ENCODE results near the gene PDIA2.

Gene PDIA2

GRCh38 chr16:269061-269796 lies 13.7 kb upstream of the PDIA2 start:
- Mint-ChIP-seq H3K4me3 (no peak overlapping the region), H3K9me3 (no peaks in the 10 kb centered on the region), H3K27me3 (ENCODE audit: low read depth) (peaks cover 3% of the 10 kb centered on the region), H3K27ac (no peak overlapping the region), H3K36me3 (ENCODE audit: low read depth) (no peaks in the 10 kb centered on the region), H3K4me1 (ENCODE audit: low read depth) (no peaks in the 10 kb centered on the region)

- H3K4me1 Mint-ChIP-seq (ENCODE audit: low read depth), result no peaks in the 10 kb centered on the region
- H3K36me3 Mint-ChIP-seq (ENCODE audit: low read depth), result no peaks in the 10 kb centered on the region
- no peaks in the 10 kb centered on the region for H3K9me3 Mint-ChIP-seq
- peaks cover 3% of the 10 kb centered on the region for H3K27me3 Mint-ChIP-seq (ENCODE audit: low read depth)
- H3K27ac Mint-ChIP-seq, result no peak overlapping the region
- no peak overlapping the region for H3K4me3 Mint-ChIP-seq
These were observed 12.3 kb upstream of the PDIA2 start for GRCh38 chr16:270381-271255.

GRCh38 chr16:272633-273546 lies 10.1 kb upstream of the PDIA2 start:
- no peak overlapping the region for H3K27ac Mint-ChIP-seq
- H3K27me3 Mint-ChIP-seq (ENCODE audit: low read depth), result peaks cover 17% of the 10 kb centered on the region
- no peaks in the 10 kb centered on the region for H3K36me3 Mint-ChIP-seq (ENCODE audit: low read depth)
- no peaks in the 10 kb centered on the region for H3K4me1 Mint-ChIP-seq (ENCODE audit: low read depth)
- H3K9me3 Mint-ChIP-seq, result no peaks in the 10 kb centered on the region
- H3K4me3 Mint-ChIP-seq, result no peak overlapping the region

- H3K4me1 Mint-ChIP-seq (ENCODE audit: low read depth), result no peaks in the 10 kb centered on the region
- H3K27me3 Mint-ChIP-seq (ENCODE audit: low read depth), result peaks cover 22% of the 10 kb centered on the region
- H3K4me3 Mint-ChIP-seq, result no peak overlapping the region
- H3K27ac Mint-ChIP-seq, result no peak overlapping the region
- no peaks in the 10 kb centered on the region for H3K9me3 Mint-ChIP-seq
- no peaks in the 10 kb centered on the region for H3K36me3 Mint-ChIP-seq (ENCODE audit: low read depth)
These were observed 9.2 kb upstream of the PDIA2 start for GRCh38 chr16:273547-274421.

- H3K27me3 Mint-ChIP-seq (ENCODE audit: low read depth), result peaks cover 28% of the 10 kb centered on the region
- no peaks in the 10 kb centered on the region for H3K9me3 Mint-ChIP-seq
- no peaks in the 10 kb centered on the region for H3K36me3 Mint-ChIP-seq (ENCODE audit: low read depth)
- no peak overlapping the region for H3K27ac Mint-ChIP-seq
- H3K4me1 Mint-ChIP-seq (ENCODE audit: low read depth), result peaks cover 3% of the 10 kb centered on the region
- no peak overlapping the region for H3K4me3 Mint-ChIP-seq
These were observed 7.8 kb upstream of the PDIA2 start for GRCh38 chr16:275041-275641.

- H3K4me1 Mint-ChIP-seq (ENCODE audit: low read depth), result peaks cover 3% of the 10 kb centered on the region
- H3K36me3 Mint-ChIP-seq (ENCODE audit: low read depth), result no peaks in the 10 kb centered on the region
- H3K27me3 Mint-ChIP-seq (ENCODE audit: low read depth), result peaks cover 28% of the 10 kb centered on the region
- no peaks in the 10 kb centered on the region for H3K9me3 Mint-ChIP-seq
- no peak within 1 kb of the TSS for H3K27ac Mint-ChIP-seq
- H3K4me3 Mint-ChIP-seq, result no peak within 1 kb of the TSS
These were observed 7.2 kb upstream of the PDIA2 start, which contains the start of gene RGS11 for GRCh38 chr16:275786-276232. Gene RGS11, minus strand, starts transcription at chr16:275944. Its CDS starts 33 bp downstream, at chr16:275911.

- Mint-ChIP-seq H3K27ac (no peak overlapping the region), H3K4me3 (no peak overlapping the region), H3K9me3 (no peaks in the 10 kb centered on the region), H3K27me3 (ENCODE audit: low read depth) (peaks cover 28% of the 10 kb centered on the region), H3K36me3 (ENCODE audit: low read depth) (no peaks in the 10 kb centered on the region), H3K4me1 (ENCODE audit: low read depth) (peaks cover 3% of the 10 kb centered on the region)
These were observed 6.4 kb upstream of the PDIA2 start for GRCh38 chr16:276426-277077.

GRCh38 chr16:278863-279366 lies 4.0 kb upstream of the PDIA2 start:
- H3K4me3 Mint-ChIP-seq, result no peak overlapping the region
- H3K36me3 Mint-ChIP-seq (ENCODE audit: low read depth), result no peaks in the 10 kb centered on the region
- peaks cover 25% of the 10 kb centered on the region for H3K27me3 Mint-ChIP-seq (ENCODE audit: low read depth)
- H3K27ac Mint-ChIP-seq, result no peak overlapping the region
- H3K4me1 Mint-ChIP-seq (ENCODE audit: low read depth), result peaks cover 3% of the 10 kb centered on the region
- no peaks in the 10 kb centered on the region for H3K9me3 Mint-ChIP-seq

- Mint-ChIP-seq H3K27ac (no peak overlapping the region), H3K4me3 (no peak overlapping the region), H3K27me3 (ENCODE audit: low read depth) (peaks cover 25% of the 10 kb centered on the region), H3K9me3 (no peaks in the 10 kb centered on the region), H3K4me1 (ENCODE audit: low read depth) (peaks cover 3% of the 10 kb centered on the region), H3K36me3 (ENCODE audit: low read depth) (no peaks in the 10 kb centered on the region)
These were observed 3.4 kb upstream of the PDIA2 start for GRCh38 chr16:279531-279930.

GRCh38 chr16:280005-280460 lies 2.9 kb upstream of the PDIA2 start:
- Mint-ChIP-seq H3K4me1 (ENCODE audit: low read depth) (peaks cover 3% of the 10 kb centered on the region), H3K9me3 (no peaks in the 10 kb centered on the region), H3K4me3 (no peak overlapping the region), H3K36me3 (ENCODE audit: low read depth) (no peaks in the 10 kb centered on the region), H3K27me3 (ENCODE audit: low read depth) (peaks cover 25% of the 10 kb centered on the region), H3K27ac (no peak overlapping the region)

GRCh38 chr16:280552-280951 lies 2.4 kb upstream of the PDIA2 start, which contains the start of gene ARHGDIG:
Gene ARHGDIG, plus strand, starts transcription at chr16:280591. Its CDS starts 90 bp downstream, at chr16:280681.
- Mint-ChIP-seq H3K27ac (no peak within 1 kb of the TSS), H3K4me1 (ENCODE audit: low read depth) (peaks cover 3% of the 10 kb centered on the region), H3K4me3 (no peak within 1 kb of the TSS), H3K27me3 (ENCODE audit: low read depth) (peaks cover 25% of the 10 kb centered on the region), H3K36me3 (ENCODE audit: low read depth) (no peaks in the 10 kb centered on the region), H3K9me3 (no peaks in the 10 kb centered on the region)

GRCh38 chr16:280991-281659 lies 1.8 kb upstream of the PDIA2 start:
- Mint-ChIP-seq H3K36me3 (ENCODE audit: low read depth) (no peaks in the 10 kb centered on the region), H3K27ac (no peak overlapping the region), H3K27me3 (ENCODE audit: low read depth) (peaks cover 24% of the 10 kb centered on the region), H3K9me3 (no peaks in the 10 kb centered on the region), H3K4me3 (no peak overlapping the region), H3K4me1 (ENCODE audit: low read depth) (peaks cover 3% of the 10 kb centered on the region)

Data from T-helper 1 cell treated with Interleukin-12 subunit alpha and Interleukin-12 subunit beta and Interleukin-4 antibody, amounts not matched to agents 30 μg/mL and 1 μg/mL, for 36 hours (primary cell).